Activated B cell treated with CpG ODN at 0.5 μM for 24 hours (primary cell): ENCODE results near the gene CDCP2. TPM values are rescaled to one million over a fixed set of nuclear protein-coding genes. Genes with fewer than 3 reads are reported as not detected.

Experiments used
- ATAC-seq: fragments of 200-7000 bp; cut with Tn5 transposase; one replicate; pipeline ENCODE4 v1.10.0; 2021; ENCODE audit warnings: low read depth, mild to moderate bottlenecking, moderate library complexity
- CTCF ChIA-PET: fragments of 350-600 bp; sonication (Branson Sonifier 250); formaldehyde crosslinking; loops from one replicate; lab custom pipeline; 2021; ENCODE audit warnings: antibody characterized with exemption; lab: Charles Lee
- POLR2A ChIA-PET: fragments of 350-600 bp; sonication (Branson Sonifier 250); formaldehyde crosslinking; loops from one replicate; lab custom pipeline; 2021; ENCODE audit warnings: antibody characterized with exemption; lab: Charles Lee
- DNase-seq: peaks from one replicate; pipeline ENCODE4 v3.0.0; 2022
- H3K27ac Mint-ChIP-seq: one replicate; pipeline ENCODE4 v1.8.0; 2020; ENCODE audit warnings: mixed read lengths
- H3K27me3 Mint-ChIP-seq: one replicate; pipeline ENCODE4 v1.8.0; 2021; ENCODE audit warnings: mixed read lengths
- H3K36me3 Mint-ChIP-seq: one replicate; pipeline ENCODE4 v1.8.0; 2021; ENCODE audit warnings: low read depth, mixed read lengths
- H3K4me1 Mint-ChIP-seq: one replicate; pipeline ENCODE4 v1.8.0; 2021; ENCODE audit warnings: mixed read lengths
- H3K4me3 Mint-ChIP-seq: one replicate; pipeline ENCODE4 v1.8.0; 2020; ENCODE audit warnings: mild to moderate bottlenecking, mixed read lengths
- H3K9me3 Mint-ChIP-seq: one replicate; pipeline ENCODE4 v1.8.0; 2020; ENCODE audit warnings: mixed read lengths
- intact Hi-C: fragments of 100-400 bp; cut with micrococcal nuclease; formaldehyde crosslinking; loops from one replicate; pipeline ENCODE4 v1.15.1; 2024
- total RNA-seq: library from RNA; stranded (reverse); gene quantifications from 2 replicates; pipeline ENCODE4 v1.2.3, GENCODE V29; 2022
- TF ChIP-seq, protein P1 (sequence below): fragments of 200-600 bp; IDR thresholded peaks from one replicate; pipeline ENCODE4 v1.8.0; 2022; ENCODE audit warnings: antibody characterized with exemption, mild to moderate bottlenecking

The CDCP2 gene
- total RNA-seq, 1 donor from 2014 or later = not detected

DNA sequence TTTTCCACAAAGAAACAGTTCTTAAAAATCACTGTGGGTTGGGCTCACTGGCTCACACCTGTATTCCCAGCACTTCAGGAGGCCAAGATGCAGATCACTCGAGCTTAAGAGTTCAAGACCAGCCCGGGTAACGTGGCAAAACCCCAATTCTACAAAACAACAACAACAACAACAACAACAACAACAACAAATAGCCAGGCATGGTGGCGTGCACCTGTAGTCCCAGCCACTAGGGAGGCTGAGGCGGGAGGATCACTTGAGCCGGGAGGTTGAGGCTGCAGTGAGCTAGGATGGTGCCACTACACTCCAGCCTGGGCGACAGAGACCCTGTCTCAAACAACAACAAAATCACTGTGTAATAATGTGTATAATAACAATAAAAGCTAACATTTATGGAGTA lies 40.8 kb downstream of the CDCP2 start:
- no peak for ATAC-seq
- CTCF ChIA-PET = no interaction called here

DNA sequence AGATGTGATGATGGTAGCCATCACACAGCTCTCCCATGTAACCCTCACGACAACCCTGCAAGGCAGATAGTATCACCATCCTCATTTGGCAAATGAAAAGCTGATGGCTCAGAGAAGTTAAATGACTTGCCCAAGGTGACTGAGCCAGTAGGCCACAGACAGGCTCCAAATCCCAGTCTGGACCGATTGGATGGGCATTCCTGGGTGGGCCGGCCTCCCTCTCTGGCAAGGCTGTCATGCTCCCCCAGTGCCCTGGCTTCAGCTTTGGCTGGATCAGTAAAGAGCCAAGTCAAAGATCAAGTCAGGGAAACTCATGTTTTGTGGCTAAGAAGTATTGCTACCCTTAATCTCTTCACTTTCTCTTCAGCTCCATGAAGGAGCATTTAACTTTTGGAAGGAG lies 41.2 kb downstream of the CDCP2 start:
- intact Hi-C loops = no loop called here
- ChIA-PET POLR2A (no interaction called here), CTCF (no interaction called here)
- TF ChIP-seq, protein P1, sequence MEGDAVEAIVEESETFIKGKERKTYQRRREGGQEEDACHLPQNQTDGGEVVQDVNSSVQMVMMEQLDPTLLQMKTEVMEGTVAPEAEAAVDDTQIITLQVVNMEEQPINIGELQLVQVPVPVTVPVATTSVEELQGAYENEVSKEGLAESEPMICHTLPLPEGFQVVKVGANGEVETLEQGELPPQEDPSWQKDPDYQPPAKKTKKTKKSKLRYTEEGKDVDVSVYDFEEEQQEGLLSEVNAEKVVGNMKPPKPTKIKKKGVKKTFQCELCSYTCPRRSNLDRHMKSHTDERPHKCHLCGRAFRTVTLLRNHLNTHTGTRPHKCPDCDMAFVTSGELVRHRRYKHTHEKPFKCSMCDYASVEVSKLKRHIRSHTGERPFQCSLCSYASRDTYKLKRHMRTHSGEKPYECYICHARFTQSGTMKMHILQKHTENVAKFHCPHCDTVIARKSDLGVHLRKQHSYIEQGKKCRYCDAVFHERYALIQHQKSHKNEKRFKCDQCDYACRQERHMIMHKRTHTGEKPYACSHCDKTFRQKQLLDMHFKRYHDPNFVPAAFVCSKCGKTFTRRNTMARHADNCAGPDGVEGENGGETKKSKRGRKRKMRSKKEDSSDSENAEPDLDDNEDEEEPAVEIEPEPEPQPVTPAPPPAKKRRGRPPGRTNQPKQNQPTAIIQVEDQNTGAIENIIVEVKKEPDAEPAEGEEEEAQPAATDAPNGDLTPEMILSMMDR = no peak
- Mint-ChIP-seq H3K27ac (no peak overlapping the region), H3K4me3 (no peak overlapping the region), H3K27me3 (no peaks in the 10 kb centered on the region), H3K9me3 (no peaks in the 10 kb centered on the region), H3K36me3 (peaks cover 3% of the 10 kb centered on the region), H3K4me1 (no peaks in the 10 kb centered on the region)
- DNase-seq = no peak
- ATAC-seq = no peak

More for the DNA sequence above, 40.8 kb downstream of the CDCP2 start:
- H3K27ac Mint-ChIP-seq = no peak overlapping the region
- H3K4me1 Mint-ChIP-seq = no peaks in the 10 kb centered on the region
- no peak for DNase-seq
- TF ChIP-seq, protein P1 = no peak
- peaks cover 3% of the 10 kb centered on the region for H3K36me3 Mint-ChIP-seq
- H3K27me3 Mint-ChIP-seq = no peaks in the 10 kb centered on the region
- POLR2A ChIA-PET = no interaction called here
- intact Hi-C loops = no loop called here
- H3K9me3 Mint-ChIP-seq = no peaks in the 10 kb centered on the region
- no peak overlapping the region for H3K4me3 Mint-ChIP-seq

DNA sequence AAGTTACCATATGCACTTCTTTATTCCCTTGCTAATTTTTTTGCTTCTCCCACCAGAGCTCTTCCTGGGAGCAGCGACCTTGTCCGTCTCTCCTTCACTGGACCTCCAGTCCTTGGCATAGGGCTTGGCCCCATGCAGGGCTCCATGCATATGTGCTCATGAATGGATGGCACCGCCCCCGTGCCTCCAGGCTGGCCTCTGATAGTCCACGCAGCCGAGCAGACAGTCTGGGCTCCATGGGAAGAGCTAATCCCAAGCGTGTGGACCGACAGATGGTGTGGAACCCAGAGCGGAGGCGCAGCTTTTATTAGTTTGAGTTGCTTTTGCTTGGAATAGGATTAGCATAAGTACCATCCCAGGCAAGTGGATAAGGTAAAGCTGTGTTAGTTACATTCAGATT lies 41.8 kb downstream of the CDCP2 start:
- POLR2A ChIA-PET = no interaction called here
- Mint-ChIP-seq H3K36me3 (peaks cover 3% of the 10 kb centered on the region), H3K9me3 (no peaks in the 10 kb centered on the region), H3K27ac (no peak overlapping the region), H3K4me3 (no peak overlapping the region), H3K27me3 (no peaks in the 10 kb centered on the region), H3K4me1 (no peaks in the 10 kb centered on the region)
- intact Hi-C loops = no loop called here
- CTCF ChIA-PET = no interaction called here
- TF ChIP-seq, protein P1 = no peak
- ATAC-seq (no peak), DNase-seq (no peak)

DNA sequence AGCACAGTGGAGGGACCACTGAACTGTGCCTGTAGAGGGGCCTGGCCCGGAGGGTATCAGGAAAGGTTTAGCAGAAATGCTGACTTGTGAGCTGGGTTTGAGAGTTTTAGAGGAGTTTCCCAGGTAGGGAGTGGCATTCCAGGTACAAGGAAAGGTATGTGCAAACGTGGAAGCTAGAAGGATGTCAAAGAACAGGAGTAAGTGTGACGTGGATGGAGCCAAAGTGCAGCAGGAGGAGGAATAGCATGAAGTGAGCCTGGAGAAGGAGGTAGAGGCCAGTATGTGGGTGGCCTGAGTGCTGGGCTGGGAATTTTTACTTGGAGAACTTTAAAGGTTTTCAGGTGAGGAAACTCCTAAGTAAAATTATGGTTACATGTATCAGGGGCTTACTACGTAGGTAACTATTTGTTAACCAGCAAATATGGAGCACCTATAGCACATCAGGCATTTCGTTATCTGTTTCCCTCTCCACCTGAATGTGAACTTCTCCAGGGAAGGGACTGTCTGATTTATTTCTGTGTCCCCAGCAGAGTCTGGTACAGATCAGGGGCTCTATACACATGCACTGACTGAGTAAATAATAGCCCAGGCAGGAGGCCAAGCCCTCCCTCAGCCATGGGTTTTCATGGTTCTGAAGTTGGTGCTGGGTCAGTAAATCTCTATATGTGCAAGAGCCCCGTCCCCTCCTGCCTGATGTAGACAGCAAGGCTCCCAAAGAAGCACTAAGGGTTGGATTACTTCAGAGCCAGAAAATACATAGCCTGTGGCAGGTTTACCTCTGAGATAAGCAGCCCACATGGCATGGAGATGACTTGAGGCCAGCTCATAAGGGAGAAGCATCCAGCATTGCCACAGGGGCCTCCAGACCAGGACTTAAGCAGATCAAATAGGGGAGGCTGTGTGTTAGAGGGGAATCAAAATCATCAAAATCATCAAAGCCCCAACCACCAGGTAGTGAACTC lies 43.4 kb downstream of the CDCP2 start:
- Mint-ChIP-seq H3K9me3 (no peaks in the 10 kb centered on the region), H3K27ac (no peak overlapping the region), H3K36me3 (peaks cover 3% of the 10 kb centered on the region), H3K27me3 (no peaks in the 10 kb centered on the region), H3K4me3 (no peak overlapping the region), H3K4me1 (no peaks in the 10 kb centered on the region)
- no peak for ATAC-seq
- CTCF ChIA-PET = interaction anchor here (0.6 kb wide), 1 partner anchor 149 kb away, joined by 3 read pairs; no protein-coding TSS in a partner anchor
- intact Hi-C loops = no loop called here
- TF ChIP-seq, protein P1 = no peak
- POLR2A ChIA-PET = no interaction called here
- DNase-seq = no peak

DNA sequence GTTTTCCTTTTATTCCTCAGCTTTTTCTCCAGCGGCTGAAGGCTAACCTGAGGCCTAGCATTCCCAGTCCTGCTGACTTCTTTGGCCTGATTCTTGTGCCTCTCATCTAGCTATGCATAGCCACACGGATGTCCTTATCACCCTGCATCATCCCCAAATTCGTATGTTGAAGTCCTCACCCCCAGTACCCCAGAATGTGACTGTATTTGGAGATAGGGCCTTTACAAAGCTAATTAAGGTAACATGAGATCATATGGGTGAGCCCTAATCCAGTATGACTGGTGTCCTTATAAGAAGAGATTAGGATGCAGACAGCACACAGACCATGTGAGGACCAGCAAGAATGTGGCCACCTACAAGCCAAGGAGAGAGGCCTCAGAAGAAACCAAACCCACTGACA lies 44.6 kb downstream of the CDCP2 start:
- TF ChIP-seq, protein P1 = no peak
- ChIA-PET CTCF (no interaction called here), POLR2A (interaction anchor here (0.5 kb wide), 1 partner anchor 367 kb away, joined by 4 read pairs; no protein-coding TSS in a partner anchor)
- no peaks in the 10 kb centered on the region for H3K9me3 Mint-ChIP-seq
- DNase-seq = no peak
- H3K4me1 Mint-ChIP-seq = no peaks in the 10 kb centered on the region
- no peak for ATAC-seq
- intact Hi-C loops = no loop called here
- H3K36me3 Mint-ChIP-seq = peaks cover 5% of the 10 kb centered on the region
- no peak overlapping the region for H3K27ac Mint-ChIP-seq
- H3K4me3 Mint-ChIP-seq = no peak overlapping the region
- no peaks in the 10 kb centered on the region for H3K27me3 Mint-ChIP-seq
